IPS DF 4.7 (cell line): Measurements from ENCODE around the gene CALML5.

ENCODE experiments used
- DNase-seq: peaks from one replicate; pipeline ENCODE4 v3.0.0-alpha.2; 2013; ENCODE audit warnings: low spot score; ENCODE audit errors: extremely low read depth

The CALML5 gene

DNA sequence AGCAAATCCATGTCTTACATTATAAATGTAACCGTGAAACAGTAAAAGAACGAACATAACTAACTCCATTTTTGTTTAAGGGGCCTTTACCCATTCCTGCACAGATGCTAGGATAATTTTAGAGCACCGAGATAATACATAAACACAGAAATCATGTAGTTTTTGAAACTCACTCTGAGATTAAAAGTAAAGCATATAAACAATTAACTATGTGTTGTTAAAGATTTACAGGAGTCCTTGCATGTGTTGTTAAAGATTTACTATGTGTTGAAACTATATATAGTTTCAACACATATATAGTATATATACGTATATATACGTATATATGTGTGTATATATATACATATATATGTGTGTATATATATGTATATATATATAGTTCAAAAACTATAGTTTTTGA lies 18.2 kb upstream of the CALML5 start:
- DNase-seq, result no peak

DNA sequence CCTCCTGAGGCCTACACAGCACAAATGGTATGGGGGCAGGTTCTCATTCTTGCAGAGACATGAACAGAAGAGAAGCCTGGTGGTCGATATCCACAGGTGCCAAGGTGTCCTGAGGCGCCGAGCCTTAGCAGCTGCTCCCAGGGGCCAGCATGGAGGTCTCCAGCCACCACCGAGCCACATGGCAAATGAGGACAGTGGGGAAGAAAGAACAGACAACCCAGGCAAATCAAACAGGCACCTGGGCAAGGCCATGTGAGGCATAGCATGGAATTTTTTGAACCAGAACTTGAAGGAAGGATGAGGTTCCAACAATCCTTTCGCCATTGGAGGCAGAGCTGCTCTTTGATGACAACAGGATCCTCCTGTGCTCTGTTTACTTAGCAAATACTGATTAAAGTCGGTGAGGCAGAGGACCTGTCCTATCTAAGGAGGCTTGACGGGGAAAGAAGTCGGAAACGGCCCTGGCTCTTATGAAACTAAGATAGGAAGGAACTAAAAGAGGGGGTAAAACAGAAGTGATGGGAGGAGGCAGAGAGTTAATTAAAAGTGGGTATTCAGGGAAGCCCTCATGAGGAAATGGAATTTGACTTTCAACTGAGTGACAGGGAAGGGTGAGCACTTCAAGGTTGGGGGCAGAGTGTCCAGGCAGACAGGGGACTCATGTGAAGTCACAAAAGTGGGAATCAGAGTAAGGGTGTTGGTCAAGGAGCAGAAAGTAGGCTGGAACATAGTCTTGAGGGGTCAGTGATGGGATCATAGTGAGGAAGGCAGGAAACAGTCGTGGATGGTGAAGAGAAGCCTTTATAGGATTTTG lies 16.8 kb upstream of the CALML5 start:
- DNase-seq, result no peak

- DNase-seq, result no peak
These were observed 15.0 kb upstream of the CALML5 start for GRCh38 chr10:5514226-5514850.

- no peak for DNase-seq
These were observed 13.7 kb upstream of the CALML5 start for GRCh38 chr10:5512881-5513612.

GRCh38 chr10:5512331-5512730 lies 13.0 kb upstream of the CALML5 start:
- no peak for DNase-seq

GRCh38 chr10:5511885-5512280 lies 12.5 kb upstream of the CALML5 start:
- DNase-seq, result no peak

GRCh38 chr10:5511231-5511884 lies 12.0 kb upstream of the CALML5 start:
- no peak for DNase-seq

DNA sequence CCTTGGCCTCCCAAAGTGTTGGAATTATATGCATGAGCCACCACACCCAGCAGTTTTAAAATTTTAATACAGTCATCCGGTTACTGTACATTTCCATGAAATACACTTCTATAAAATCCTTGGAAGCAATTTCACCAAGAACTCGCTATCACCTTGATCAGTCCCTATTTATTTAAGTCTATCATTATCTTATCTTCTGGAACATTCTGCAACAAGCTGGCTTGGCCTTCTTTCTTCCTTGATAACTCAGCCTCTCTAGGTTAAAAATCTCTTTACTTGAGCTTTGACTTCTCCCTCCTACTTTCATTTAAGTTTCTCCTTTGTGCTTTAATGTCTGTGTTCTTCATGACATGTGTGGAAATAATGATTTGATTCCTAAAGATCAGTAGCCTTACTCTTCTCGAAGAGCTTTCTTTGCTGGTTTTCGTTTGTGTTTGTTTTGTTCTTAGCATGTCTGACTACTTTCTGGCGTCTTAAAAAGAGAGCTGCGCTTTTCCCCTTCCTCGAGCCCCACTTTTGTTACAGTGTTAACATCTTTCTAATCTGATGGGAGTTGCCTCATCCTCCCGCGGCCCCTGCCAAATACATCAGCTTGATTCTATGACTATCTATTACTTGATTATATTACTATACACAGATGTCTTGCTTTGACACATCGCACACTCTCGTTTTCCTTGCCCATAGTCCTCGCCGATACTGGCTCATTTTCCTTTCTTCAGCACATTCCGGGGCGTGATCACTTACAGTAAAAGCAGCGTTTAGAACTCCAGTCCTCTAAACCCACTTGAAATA lies 11.1 kb upstream of the CALML5 start:
- no peak for DNase-seq

- no peak for DNase-seq
These were observed 10.3 kb upstream of the CALML5 start for GRCh38 chr10:5509691-5510090.

DNA sequence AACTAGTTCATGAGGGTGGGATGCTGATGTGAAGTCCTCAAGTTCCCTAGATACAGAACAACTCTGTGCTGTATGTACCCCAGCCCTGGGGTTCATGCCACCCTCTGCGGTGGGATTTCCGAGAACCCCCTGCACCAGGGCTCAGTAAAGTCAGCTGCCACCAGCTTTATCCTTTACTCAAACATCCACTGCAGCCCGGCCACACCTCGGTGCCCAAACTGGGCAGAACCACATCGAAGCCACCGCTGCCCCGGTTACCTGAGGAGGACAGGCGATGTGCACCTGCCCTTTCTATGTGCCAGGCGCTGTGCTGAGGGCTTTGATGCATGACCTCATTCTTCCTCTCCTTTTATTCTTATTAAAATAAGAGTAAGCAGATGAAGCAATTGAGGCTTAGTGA lies 9.9 kb upstream of the CALML5 start:
- no peak for DNase-seq

- no peak for DNase-seq
These were observed 9.4 kb upstream of the CALML5 start for GRCh38 chr10:5508786-5509185.

DNA sequence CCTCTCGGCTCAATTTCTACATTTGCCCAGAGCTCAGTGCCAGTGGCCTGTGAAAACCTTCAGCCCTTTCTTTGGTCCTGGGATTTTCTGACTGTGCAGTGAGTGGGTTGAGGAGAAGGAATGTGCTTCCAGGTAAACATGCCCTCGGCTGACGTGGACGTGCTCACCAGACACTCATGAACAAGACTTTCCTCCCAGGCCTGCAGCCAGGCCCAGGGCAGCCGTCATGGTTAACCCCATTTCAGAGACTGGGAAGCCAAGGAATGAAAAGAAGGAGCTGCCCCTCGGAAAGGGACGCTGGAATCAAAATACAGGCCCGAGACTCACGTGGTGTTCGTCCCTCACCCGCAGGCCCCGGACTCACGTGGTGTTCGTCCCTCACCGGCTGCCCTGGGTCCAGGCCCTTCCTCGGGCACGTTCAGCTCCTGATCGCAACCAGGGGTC lies 8.8 kb upstream of the CALML5 start:
- DNase-seq, result no peak

DNA sequence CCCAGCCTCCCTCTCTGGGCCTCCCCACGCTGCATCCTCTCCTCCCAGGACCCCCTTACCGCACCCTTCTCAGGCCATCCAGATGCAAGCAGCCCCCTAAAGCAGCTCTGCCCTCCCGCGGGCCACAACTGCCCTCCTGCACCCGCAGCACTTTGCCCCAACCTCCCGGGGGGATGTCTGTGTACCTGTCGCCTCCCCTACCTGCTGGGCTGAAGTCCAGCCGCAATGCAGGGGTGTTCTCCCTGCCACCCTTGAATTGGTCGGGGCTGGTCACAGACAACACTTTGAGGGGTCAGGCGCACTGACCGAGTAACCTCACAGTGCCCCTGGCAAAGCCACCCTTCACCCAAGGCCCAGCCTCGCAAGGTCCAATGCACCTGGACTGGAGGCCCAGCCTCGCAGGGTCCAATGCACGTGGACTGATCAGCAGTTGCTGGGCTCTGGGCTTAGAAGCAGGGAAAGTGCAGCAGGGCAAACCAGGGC lies 8.3 kb upstream of the CALML5 start:
- no peak for DNase-seq

DNA sequence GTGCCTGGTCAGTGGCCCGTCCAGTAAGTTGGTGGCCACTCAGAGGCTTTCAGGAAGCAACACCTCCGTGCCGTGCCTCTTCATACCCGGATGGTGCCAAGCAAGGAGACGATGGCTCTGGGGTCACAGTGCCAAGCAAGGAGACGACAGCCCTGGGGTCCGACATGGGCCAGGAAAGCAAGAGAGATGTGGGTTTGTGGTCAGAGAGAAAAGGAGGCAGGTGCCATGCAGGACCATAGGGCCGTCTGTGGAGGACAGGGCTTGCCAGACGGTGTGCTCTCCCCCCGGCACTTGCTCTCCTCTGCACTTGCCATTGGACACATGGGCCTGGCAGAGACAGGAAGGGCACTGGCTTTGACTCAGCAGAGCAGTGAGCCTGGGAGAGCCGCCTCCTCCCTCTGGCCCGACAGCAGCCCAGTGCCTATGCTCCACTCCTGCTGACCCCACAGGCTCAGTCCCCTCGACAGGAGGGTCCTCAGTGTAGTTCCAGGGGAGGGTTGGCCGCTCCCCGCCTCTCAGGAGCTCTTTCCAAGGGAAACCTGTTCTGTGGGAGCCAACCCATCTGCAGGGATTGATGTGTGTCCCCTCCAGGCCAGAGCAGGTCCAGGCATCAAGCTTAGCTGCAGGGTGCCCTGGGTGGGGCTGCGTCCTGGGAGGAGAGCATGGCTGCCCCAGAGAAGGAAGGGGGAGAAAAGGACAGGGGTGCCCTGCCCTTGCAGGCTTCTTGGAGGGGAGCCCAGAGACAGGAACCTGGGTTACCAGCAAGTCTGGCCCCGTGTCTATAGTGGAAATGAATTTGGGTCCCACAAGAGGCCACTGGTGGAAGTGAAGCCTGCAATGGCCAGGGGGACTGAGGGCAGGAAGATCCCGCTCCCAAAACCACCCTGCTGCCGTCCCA lies 7.6 kb upstream of the CALML5 start:
- no peak for DNase-seq

DNA sequence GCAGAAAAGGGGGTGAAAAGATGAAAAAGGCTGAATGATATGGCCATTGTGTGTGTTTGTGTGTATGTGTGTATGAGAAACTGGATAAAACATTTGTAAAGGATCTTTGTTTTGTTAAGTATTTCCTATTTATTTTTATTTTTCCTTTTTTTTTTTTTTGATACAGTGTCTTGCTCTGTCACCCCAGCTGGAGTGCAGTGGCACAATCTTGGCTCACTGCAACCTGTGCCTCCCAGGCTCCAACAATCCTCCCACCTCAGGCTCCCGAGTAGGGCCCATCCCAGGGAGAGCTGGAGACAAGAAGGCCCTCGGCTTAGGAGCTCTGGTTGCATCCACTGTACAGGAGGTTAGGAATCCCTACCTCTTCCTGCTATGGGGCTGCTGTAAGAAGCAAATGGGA lies 6.9 kb upstream of the CALML5 start:
- DNase-seq, result no peak

GRCh38 chr10:5504146-5505072 lies 5.0 kb upstream of the CALML5 start:
- DNase-seq, result no peak

GRCh38 chr10:5503477-5503835 lies 4.1 kb upstream of the CALML5 start:
- DNase-seq, result no peak

DNA sequence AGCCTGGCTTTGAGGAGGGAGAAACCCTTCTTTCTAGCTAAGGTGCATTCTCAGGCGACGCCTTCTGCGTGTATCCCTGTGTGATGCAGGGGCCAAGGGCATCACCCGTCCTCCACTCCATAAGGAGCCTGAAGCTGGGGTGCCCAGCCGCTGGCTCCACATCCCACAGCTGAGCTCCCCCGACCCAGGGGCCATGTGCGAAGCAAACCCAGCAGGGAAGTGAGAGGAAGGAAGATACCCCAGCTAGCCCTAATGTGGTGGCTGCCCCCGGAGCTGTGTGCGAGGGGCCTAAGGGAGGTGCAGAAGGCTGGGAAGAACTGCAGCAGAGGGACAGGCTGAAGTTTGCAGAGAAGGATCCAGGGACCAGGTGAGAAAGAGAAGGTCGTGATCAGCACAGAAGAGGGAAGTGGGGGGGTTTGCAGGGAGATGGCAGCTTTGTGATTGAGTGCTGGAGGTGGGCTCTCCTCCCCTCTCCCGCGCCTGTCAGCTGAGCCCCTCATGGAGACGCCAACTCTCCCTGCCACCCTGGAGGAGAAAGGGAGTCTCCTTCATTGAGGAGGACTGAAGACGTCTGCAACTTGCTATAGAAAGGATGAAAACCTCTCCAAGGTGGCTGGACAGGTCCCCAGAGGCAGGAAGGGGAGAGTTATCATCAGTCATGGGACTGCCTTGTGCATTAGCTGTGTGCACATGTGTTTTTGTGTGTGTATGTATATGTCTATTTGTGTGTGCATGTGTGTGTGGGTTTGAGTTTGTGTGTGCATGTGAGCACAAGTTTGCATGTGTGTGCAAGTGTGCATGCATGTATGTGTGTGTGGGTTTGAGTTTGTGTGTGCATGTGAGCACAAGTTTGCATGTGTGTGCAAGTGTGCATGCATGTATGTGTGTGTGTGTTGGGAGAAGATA lies 3.5 kb upstream of the CALML5 start:
- no peak for DNase-seq
